ENCODE measurements around the gene PIGQ.

Gene PIGQ

DNA sequence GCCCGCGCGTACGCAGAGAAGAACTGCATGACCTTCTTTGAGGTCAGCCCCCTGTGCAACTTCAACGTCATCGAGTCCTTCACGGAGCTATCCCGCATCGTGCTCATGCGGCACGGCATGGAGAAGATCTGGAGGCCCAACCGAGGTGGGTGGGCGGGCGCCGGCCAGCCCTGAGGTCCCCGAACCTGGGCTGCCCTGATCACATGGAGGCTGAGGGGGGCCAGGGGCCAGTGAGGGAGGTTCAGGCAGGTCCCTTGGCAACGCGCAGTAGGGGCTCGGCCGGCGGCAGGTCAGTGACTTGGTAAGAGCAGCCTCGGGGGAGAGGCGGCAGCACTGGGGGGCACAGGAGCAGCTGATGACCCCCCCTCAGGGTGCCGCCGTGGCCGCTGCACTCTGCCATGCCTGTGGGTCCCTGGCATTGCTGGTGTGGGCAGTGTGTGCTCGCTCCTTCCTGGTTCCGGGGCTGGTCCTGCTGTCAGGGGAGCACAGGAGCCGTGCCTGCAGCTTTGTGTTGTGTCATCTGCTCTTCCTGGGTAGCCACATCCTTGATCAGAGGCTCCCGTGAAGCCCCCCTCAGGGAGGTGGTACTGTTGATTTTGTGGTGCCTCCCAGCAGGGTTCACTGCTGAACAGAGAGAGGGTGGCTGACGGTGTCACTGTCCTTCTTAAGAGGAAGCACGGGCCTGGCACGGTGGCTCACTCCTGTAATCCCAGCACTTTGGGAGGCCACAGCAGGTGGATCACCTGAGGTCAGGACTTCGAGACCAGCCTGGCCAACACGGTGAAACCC lies 56.4 kb downstream of the PIGQ start:
- in situ Hi-C loops (cut with HindIII; ENCODE audit: low sequenced_read_pairs) = no loop called here

GRCh38 chr16:626787-627453 lies 57.2 kb downstream of the PIGQ start:
- in situ Hi-C loops (cut with HindIII; ENCODE audit: low sequenced_read_pairs) = no loop called here

DNA sequence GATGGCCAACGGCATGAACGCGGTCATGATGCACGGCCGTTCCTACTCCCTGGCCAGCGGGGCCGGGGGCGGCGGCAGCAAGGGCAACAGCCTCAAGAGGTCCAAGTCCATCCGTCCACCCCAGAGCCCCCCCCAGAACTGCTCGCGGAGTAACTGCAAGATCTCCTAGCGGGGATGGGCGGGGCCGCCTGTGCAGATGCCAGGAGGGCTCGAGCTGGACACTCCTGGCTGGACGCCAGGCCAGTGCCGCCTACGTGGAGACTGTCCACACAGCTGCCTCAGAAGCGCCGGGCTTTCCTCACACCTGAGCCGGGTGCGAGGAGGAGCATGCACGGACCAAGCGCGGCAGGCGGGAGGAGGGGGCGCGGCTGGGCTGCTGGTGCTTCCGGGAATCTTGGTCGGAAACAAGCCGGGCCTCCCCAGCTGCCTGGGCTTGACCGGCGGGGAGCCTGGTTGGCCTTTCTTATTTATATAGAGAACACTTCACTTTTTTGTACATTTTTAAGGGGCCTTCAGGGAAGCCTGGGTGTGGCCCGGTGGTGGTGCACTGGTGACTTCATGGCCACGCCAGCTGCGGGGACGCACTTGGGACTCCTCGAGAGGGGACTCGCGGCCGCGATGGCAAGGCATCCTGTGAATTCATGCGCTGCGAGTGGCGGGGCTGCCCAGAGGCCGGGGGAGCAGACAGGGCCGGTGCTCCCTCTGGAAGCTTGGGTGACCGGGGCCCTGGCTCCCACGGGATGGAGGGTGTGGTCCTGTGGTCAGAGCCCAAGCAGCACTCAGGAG lies 57.9 kb downstream of the PIGQ start:
- in situ Hi-C loops (cut with HindIII; ENCODE audit: low sequenced_read_pairs) = no loop called here

DNA sequence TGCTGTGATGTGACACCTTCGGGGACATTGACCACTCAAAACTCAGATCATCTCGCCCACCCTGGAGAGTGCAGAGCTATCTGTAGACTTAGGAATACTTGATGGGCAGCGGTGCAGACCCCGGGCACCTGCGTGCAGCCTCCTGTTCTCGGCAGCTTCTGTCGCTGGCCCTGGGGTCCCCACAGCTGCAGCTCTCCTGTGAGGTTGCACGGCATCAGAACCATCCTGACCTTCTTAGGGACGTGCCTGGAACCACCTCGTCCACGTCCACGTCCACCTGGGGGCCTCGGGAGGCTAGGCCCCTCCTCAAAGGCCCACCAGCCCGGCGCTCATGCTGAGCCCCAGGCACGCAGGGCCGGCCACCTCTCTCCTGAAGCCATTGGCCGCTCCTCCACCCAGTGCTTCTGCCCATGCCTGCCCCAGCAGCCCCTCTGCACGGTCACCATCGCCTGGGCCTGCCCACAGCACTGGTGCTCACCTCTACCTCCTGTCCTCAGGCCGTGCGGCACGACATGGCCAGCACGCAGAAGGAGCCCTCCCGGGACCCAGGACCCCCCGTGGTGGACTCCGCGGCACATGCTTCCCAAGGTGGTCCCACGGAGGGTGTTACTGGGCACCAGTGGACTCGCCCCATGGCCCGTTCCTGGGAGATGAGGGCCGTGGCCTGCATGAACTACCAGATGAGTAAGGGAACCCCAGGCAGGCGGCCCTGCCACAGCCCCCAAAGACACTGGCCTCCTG lies 58.7 kb downstream of the PIGQ start:
- in situ Hi-C loops (cut with HindIII; ENCODE audit: low sequenced_read_pairs) = no loop called here

DNA sequence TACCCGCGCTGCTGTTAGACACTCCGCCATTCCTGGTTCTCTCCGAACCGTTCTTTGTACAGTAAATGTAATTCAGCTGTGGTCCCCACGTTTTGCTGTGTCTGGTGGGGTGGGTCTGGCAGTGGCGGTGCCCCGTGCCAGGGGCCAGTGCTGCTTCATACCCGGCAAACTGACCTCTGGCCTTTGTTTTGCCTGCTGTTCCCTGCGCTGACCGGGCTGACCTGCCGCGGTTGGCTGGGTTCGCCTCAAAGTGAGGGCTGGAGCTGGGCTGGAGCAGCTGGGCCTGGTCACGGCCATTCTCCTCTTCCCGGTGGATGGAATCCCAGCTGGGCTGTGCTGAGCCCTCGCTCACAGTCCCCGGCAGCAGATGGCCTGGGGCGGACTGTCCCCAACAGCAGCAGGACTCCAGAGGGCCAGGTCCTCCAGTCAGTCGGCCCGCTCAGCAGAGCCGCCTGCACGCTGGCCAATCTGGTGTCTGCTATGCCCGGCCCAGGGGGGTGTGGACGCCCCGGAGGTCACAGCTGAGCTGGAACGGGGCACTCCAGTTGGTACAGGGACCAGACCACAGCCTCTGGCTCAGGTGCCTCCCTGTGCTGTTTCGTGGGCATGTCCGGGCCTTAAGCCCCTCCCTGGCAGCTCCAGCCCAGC lies 59.5 kb downstream of the PIGQ start:
- in situ Hi-C loops (cut with HindIII; ENCODE audit: low sequenced_read_pairs) = no loop called here

DNA sequence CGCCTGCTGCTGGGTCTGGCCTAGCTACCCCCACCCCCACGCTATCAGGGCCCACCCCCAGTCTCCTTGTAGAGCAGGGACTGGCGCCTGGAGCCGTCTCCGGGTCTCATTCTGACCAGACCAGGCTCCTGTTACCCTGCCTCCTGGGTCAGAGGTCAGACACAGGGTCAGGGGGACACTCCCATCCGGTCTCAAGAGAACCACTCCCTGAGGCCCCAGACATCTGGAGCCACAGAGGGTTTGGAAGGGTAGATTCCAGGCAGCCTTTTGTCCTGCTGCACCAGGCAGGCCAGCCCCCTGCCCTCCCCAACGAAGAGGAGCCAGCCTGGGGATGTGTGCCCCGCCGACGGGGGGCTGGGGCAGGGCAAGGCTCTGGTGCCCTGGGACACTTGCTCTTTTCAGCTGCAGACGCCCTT lies 60.1 kb downstream of the PIGQ start:
- in situ Hi-C loops (cut with HindIII; ENCODE audit: low sequenced_read_pairs) = no loop called here

DNA sequence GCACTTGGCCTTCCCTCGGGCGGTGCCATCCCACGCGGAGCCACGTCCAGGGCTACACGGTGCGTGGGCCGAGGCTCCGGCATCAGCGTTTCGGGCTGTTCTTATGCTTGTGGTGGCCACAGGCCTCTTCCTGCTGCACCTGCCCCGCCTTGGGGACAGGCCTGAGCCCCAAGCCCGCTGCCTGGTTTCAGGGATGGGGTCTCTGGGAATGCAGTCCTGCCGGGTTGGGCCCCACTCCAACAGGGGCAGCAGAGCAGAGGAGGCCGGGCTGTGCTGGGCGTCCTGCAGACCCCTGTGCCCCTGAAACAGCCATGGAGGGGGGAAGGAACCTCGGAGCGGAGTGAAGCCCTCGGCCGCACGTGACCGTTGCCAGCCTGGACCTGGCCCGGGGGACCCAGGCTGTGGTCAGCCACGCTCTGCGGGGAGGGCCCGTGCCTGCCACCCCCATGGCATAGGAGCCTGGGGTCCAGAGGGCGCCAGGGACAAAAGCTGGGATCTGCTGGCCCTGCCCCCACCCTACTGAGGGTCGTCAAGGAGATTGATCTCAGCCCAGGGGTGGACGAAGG lies 60.6 kb downstream of the PIGQ start:
- in situ Hi-C loops (cut with HindIII; ENCODE audit: low sequenced_read_pairs) = no loop called here

DNA sequence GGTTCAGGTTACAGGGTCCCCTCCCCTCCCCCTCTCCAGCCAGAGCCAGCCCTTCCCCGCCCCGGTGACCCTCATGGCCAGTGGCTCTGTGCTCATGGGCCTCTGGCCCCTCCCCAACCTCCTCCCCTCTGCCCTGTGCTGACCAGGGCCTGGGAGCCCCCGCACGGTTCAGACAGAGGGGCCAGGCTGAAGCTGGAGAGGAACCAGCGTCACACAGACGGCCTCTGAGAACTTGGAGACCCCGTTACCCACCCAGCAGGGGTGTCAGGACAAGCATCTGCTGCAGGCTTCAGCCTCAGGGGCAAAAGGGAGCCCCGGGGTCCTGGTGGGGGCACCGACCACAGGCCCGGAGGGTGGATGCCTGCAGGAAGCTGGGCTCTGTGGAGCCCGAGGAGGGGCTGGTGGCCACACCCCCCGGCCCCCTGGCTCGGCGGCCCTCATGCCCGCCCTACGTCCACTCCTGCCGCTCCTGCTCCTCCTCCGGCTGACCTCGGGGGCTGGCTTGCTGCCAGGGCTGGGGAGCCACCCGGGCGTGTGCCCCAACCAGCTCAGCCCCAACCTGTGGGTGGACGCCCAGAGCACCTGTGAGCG lies 61.1 kb downstream of the PIGQ start, which contains the start of gene WFIKKN1:
TSS of gene WFIKKN1 (plus strand) at position 171 of the 591 bp plus-strand sequence. CDS start at position 440, 269 bp downstream.
- in situ Hi-C loops (cut with HindIII; ENCODE audit: low sequenced_read_pairs) = no loop called here

DNA sequence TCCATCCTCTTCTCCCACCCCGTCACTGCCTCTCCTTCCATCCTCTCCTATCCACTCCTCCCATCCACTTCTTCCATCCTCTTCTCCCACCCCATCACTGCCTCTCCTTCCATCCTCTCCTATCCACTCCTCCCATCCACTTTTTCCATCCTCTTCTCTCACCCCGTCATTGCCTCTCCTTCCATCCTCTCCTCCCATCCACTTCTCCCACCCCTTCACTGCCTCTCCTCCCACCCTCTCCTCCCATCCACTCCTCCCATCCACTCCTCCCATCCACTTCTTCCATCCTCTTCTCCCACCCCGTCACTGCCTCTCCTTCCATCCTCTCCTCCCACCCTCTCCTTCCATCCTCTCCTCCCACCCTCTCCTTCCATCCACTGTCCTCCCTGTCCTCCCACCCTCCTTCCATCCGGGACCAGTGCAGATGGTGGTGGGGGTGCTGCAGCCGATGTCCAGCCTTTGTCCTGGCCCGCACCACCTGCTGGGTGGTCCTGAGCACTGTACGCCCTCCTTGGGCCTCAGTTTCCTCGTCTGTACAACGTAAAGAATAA lies 62.1 kb downstream of the PIGQ start:
- in situ Hi-C loops (cut with HindIII; ENCODE audit: low sequenced_read_pairs) = no loop called here

GRCh38 chr16:632486-633335 lies 62.9 kb downstream of the PIGQ start:
- in situ Hi-C loops (cut with HindIII; ENCODE audit: low sequenced_read_pairs) = no loop called here

GRCh38 chr16:633336-634050 lies 63.7 kb downstream of the PIGQ start:
- in situ Hi-C loops (cut with HindIII; ENCODE audit: low sequenced_read_pairs) = no loop called here

Measured in DLD1 (cell line).